Activated CD4-positive, alpha-beta T cell treated with anti-CD3 and anti-CD28 coated beads, Interleukin-2, Interleukin-4, amounts not matched to agents 100 ng/mL and 50 ng/mL, durations not matched to agents 16 hours and 8 hours (primary cell): ENCODE measurements around the gene LCP1.

Source experiments
- DNase-seq: peaks from one replicate; pipeline ENCODE4 v3.0.0-alpha.2; 2020; ENCODE audit warnings: low spot score

Gene LCP1

GRCh38 chr13:46127358-46128023, 54.5 kb downstream of the LCP1 start:
- no peak for DNase-seq

GRCh38 chr13:46126552-46127357, 55.2 kb downstream of the LCP1 start:
- peak; percentile 65 for DNase-seq

GRCh38 chr13:46126056-46126455, 55.9 kb downstream of the LCP1 start:
- DNase-seq = no peak

- no peak for DNase-seq
Measured at GRCh38 chr13:46124967-46125933, 56.7 kb downstream of the LCP1 start.

DNA sequence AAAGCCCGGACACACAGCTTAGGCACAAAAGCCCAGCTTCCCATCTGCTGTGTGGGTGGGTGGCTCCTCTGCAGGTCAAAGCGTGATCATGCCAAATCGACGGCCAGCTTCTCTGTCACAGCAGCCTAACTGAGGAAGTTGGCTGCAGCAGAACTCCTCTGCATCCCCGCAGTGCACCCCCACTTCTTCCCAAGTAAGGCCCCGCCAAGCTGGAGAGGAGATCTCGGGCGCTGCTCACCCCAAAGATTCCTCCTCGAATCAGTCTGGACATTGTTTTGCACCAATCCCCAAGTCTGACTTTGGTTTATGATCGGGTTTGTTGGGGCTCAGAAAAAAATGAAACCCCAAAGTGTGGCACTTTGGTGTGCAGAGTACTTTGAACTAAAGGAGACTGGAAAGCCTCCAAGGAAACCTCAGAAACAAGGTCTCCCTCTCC, 57.4 kb downstream of the LCP1 start:
- peak; percentile 23 for DNase-seq

DNA sequence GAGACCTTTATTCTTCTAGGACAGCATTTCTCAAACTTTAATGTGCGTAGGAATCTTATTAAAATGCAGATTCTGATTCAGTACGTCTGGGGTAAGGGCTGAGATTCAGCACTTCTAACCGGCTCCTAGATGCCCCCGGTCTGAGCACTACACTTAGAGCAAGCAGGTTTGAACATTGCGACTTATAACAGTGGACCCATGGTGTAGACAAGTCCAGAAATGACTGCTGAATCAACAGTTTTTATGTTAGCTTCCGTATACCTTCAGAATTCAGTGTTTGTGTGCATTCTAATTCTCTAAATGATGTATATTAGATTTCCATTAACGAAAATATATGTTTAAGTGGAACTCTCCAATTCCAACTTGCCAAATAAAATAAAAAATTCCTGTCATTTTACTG, 59.7 kb downstream of the LCP1 start:
- DNase-seq = no peak

DNA sequence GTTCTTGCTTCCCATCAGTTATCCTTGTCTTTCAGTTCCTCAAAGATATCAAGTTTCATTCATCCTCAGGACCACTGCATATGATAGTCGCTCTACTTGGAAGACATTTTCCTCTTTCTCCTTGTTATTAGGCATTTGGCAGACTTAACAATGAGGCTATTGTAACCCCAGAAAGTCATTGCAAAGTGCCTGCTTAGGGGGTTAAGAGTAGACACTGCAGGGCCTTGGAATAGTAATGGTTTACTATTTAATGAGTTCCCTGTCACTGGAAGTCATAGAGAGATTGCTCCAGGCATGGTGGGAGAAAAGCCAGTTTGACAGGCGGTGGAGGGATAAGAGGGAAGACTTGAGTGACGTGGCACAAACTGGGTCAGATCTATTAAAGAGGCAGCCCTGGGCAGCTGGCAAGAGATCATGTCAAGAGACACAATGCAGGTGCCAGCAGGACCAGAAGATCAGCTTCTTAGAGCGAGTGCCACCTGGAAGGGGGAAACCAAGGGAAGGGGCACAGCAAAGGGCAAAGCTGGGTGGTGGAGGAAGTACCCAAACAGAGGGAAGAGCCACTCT, 60.3 kb downstream of the LCP1 start:
- no peak for DNase-seq

DNA sequence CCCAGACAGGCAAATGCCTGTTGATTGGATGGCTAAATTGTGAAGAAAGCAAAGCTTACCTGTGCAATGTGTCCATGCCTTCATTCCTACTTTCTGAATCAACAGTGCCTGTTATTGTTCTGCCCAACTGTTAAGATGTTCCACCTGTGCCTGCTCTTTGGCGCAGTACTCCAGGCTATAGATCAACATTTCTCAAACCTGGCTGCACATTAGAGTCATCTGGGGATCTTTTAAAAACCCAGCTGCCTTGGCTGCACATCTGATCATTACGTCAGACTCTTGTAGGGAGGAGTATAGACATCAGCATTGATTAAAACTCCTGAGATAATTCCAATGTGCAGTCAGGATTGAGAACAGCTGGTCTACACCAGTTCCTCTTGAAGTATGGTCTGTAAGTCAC, 60.9 kb downstream of the LCP1 start:
- no peak for DNase-seq

DNA sequence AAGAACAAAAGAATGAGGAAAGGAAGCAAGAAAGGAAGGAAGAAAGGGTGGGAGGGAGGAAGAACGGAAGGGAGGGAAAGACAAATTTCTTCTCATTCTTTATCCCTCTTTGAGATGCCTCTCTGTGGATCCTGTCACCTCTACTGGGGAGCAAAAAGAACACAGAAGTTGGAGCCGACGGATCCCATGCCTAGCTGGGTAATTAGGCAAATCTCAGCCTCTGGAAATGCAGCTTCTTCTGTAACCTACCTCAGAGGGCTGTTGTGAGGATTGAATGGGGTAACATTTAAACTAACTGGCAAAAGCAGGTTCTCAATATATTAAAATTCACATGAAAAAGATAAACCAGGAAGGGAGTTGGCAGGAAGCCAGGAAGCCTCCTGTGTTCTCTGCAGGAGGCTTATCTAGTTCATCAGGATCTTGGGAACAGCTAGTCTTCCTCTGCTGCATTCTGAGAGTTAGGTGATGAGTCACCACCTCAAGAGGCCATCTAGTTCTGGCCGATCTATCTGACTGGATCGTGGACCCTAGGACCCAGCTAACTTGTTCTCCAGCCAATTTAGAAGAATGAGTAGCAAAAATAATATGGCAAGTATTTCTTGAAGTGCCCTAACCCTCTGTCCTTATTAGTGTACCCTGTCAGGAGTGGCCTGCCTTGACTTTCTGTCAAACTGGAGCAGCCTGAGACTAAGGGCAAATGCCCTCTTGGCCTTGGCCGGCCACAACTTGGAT, 61.9 kb downstream of the LCP1 start:
- DNase-seq = no peak

DNA sequence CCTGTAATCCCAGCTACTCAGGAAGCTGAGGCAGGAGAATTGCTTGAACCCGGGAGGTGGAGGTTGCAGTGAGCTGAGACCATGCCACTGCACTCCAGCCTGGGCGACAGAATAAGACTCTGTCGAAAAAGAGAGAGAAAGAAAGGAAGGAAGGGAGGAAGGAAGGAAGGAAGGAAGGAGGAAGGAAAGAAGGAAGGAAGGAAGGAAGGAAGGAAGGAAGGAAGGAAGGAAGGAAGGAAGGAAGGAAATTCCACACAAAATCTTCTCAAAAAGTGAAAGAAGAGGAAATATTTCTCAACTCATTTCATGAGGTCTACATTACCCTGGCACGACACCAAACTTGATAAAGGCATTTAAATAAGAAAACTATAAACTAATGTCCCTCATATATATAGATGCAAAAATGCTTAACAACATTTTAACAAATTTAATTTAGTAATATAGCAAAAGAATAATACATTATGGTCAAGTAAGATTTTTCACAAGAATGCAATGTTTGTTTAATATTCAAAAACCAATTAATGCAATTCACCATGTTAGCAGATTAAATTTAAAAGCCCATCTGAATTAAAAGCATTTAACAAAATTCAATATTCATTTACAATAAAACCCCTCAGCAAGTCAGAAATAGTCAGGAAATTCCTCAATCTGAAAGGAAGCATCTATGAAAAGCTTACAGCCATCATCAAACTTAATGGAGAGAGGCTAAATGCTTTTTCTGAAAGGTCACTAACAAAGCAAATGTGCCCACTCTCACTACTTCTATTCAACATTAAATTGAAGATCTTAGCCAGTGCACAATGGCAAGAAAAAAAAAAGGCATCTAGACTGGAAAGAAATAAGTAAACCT, 65.1 kb downstream of the LCP1 start:
- no peak for DNase-seq

DNA sequence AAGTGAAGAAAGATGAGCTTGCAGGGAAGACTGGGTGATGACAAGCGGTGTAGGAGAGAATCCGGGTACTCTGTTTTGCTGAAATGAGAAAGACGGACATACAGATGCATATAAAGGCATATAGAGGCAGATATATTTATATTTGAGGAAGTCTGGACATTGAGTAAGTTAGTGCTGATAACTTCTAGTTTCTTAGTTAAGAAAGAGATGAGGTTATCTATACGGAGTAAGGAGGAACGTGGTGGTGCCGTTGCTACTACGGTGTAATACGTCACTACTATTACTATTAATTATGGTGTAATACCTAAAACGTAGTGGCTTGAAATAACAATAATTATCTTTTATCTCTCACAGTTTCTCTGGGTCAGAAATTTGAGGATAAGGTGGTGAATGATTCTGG, 67.4 kb downstream of the LCP1 start:
- no peak for DNase-seq

DNA sequence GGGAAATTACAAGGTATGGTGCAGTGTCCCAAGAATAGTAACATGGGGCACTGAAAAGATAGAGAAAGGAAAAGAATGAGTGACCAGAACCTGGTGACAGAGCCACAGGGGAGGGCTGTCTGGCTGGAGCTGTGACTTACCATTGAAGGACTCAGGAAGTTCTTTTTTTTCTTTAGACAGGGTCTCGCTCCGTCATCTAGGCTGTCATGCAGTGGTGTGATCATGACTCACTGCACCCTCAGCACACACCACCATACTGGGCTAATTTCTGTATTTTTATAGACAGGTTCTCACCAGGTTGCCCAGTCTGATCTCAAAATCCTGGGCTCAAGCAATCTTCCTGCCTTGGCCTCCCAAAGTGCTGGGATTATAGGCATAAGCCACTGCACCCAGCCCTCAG, 68.4 kb downstream of the LCP1 start:
- no peak for DNase-seq

DNA sequence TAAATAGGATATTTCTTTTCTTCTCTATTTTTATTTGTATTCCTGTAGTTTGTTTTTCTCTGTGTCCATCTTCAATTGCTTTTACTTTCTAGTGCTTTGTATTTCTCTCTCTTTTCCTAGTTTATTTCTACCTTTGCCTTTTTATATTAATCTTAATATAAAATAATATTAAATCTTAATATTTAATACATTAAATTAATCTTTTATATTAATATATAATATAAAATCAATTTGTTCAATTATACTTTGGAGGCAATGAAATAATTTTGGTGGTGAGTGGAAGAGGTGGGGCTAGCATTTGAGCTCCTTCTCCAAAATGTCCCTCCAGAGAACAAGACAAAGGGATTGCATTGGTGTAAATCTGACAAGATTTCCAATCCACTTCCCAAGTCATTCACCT, 70.8 kb downstream of the LCP1 start:
- DNase-seq = no peak

DNA sequence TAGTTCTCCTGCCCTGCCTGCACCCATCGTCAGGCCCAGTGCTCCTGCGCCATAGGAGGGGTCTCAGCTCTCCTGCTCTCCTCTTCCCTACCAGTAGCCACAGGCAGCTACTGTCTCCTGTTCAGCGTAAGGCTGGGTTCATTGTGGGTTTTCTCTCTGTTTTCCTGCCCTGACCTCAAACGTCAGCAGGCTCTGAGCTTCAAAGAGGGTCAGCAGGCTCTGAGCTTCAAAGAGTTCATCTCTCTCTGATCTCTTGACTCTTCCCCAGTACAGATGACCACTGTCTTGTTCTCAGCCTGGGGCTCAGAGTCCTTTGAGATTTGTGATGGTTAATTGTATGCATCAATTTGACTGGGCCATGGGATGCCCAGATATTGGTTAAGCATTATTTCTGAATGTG, 72.5 kb downstream of the LCP1 start:
- DNase-seq = no peak

DNA sequence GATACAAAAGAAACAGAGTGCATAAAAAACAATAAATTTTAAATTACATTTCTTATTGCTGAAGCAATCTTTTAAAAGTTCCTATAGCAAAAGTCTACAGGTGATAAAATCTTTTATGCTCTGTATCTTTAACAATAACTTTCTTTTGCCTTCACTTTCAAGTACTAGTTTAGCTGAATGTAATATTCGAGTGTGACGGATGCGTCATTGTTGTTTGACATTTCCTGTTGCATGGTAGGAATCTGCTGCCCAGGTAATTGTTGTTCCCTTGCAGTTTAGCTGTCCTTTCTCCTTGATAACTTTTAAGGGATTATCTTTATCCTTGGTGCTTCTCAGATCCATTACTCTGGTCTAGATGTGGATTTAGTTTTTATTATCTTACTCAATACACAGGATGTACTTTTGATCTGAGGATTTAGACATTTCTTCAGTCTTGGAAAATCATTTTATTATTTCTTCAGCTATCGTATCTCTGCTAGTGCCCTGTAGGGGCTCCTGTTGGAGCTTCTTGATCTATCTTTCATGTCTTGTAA, 75.1 kb downstream of the LCP1 start:
- no peak for DNase-seq

GRCh38 chr13:46104868-46105267, 77.1 kb downstream of the LCP1 start, which contains the start of gene CPB2:
Gene CPB2, minus strand, starts transcription at chr13:46105033. Its CDS starts 24 bp downstream, at chr13:46105009.
- no peak for DNase-seq

DNA sequence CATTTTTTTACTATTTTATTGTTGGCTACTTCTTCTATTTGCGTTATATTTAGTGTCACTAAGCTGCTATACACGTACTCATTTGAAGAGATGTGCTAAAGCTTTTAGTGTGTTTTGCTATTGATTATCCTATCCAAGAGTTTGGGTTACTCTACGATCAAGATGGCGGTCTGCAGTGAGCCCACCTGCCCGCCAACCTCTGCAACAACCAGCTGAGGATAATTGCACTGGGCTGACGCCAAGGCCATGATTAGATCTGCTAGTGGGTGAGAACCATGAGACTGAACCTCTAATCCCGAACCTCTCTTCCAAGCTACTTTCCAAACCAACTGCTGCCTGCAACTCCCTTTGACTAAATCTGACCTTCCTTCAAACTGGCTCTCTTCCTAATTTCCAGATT, 78.9 kb downstream of the LCP1 start:
- no peak for DNase-seq

- no peak for DNase-seq
Measured at GRCh38 chr13:46102255-46102605, 79.7 kb downstream of the LCP1 start.

DNA sequence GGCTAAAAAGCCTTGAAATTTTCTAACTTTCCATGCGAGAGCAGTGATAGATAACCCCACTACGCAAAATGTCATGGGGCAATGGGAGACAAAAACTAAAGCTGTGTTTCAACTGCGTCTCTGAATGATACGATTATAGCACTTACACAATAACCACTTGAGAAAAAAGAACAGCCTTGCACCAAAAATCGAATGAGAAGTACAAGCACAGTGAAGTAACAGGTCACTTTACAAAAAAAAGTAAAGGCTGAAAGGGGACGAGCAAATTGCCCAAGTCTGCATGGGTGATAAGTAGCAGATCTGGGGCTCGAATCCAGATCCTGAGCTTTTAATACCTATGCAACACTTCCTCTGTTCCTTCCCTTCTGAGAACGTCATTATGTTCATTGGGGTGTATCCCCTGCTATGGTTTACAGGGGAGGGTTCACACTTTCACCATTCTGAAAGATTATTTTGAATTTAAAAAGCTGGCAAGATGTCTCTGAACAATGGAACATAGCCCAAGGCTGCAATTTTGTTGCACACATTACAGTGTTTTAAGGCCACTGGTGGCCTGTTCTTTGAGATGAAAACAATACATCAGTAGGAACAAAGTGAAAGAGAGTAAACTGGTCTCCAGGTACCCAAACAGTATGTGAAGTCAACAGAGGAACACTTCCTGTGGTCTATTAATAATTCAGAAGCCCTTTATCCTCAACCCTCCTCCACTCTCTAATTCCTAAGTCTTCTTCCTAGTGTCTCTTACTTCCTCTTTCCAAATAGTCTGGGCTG, 80.3 kb downstream of the LCP1 start:
- DNase-seq = no peak
